GM19438 (cell line): ENCODE measurements around the gene SIL1.
A peak's percentile ranks its signal among the peaks of the same experiment; 100 is the strongest.
"Not testable (repeated sequence)": the region's sequence is repeated elsewhere in the genome, so short reads cannot be mapped to it uniquely, and the experiment has no call there.

ENCODE experiments used
- ATAC-seq: cut with Tn5 transposase; IDR thresholded peaks from one replicate; pipeline ENCODE4 v1.9.1; 2021; ENCODE audit warnings: low read depth; ENCODE audit not compliant: unreplicated experiment

SIL1 gene

DNA sequence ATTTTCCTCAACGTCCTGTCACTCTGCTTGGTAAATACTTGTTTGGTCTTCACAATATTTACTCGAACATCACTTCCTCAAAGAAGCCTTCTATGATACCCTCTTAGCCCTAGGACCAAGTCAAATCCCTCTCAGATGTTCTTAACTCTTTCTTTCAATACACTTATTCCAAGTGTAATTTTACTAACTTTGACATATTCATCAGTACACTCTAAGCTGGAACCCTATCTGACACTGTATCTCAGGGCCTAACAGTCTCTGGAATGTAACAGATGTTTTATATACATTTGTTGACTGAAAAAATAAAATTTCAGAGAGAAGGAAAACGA lies 19.6 kb downstream of the SIL1 start:
- ATAC-seq, result no peak

GRCh38 chr5:139177809-139178588 lies 20.2 kb downstream of the SIL1 start:
- ATAC-seq, result peak; percentile 53

- not testable (repeated sequence) for ATAC-seq
Observed at GRCh38 chr5:139177281-139177680, 20.9 kb downstream of the SIL1 start.

- not testable (repeated sequence) for ATAC-seq
Observed at GRCh38 chr5:139174382-139174781, 23.8 kb downstream of the SIL1 start.

DNA sequence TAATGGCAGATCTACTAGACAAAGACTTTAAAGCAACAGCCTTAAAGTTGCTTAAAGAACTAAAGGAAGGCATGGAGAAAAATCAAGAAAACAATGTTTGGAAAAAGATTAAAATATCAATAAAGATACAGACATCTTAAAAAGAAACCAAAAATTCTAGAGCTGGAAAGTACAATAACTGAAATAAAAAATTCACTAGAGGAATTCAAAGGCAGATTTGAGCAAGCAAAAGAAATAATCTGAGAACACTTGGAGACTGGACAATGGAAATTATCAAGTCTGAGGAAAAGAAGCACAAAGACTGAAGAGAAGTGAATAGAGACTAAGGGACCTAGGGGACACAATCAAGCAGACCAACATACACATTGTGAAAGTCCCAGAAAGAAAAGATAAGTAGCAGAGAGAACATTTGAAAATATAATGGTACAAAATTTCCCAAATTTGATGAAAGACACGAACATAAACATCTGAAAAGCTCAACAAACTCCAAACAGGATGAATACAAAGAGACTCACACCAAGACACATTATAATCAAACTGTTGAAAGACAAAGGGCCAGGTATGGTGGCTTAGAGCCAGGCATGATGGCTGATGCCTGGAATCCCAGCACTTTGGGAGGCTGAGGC lies 26.3 kb downstream of the SIL1 start:
- no peak for ATAC-seq

- no peak for ATAC-seq
Observed at GRCh38 chr5:139167952-139168720, 30.0 kb downstream of the SIL1 start.

DNA sequence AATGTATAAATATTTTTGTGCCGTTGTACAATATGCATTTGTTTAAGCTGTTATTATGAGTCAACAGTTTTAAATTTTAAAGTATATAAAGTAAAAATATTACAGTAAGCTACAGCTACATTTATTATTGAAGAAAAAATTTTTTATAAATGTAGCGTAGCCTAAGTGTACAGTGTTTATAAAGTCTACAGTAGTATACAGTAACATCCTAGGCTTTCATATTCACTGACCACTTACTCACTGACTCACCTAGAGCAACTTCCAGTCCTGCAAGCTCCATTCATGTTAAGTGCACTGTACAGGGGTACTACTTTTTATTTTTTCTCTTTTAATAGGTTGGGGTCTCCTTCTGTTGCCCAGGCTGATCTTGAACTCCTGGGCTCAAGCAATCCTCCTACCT lies 30.6 kb downstream of the SIL1 start:
- ATAC-seq, result no peak

GRCh38 chr5:139167063-139167462 lies 31.1 kb downstream of the SIL1 start:
- no peak for ATAC-seq

GRCh38 chr5:139164897-139165296 lies 33.3 kb downstream of the SIL1 start:
- ATAC-seq, result not testable (repeated sequence)

DNA sequence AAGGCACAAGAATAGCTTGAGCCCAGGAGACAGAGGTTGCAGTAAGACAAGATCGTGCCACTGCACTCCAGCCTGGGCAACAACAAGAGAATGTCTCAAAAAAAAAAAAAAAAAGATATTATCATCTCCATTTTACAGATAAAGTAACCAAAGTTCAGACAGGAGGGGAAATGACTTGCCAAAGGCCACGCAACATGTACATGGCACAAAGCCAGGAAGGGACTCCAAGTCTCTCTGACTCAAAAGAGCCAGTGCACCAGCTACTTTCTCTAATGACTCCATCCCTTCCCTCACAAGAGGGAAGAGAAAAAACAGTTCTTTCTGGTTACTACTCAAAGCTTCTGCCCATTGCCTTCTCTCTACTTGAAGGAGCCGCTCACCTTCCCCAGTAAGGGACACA lies 34.1 kb downstream of the SIL1 start:
- ATAC-seq, result no peak

DNA sequence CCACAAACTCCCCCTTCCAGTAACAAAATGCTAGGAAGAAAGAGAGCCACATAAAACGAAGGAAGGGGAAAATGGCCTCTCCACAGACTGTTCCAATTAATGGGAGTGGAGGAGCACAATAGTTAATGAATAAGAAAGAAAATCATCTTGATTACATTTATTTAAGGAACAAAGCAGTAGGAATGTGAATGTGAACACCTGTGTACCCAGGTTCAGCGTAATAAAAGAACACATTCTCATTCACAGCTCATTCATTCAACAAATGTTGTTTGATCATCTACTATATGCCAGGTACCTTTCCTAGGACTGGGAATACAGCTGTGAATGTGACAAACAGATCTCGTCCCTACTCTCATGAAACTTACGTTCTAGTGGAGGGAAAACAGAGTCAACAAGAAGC lies 35.7 kb downstream of the SIL1 start:
- ATAC-seq, result no peak

- ATAC-seq, result no peak
Observed at GRCh38 chr5:139158791-139159190, 39.4 kb downstream of the SIL1 start.

GRCh38 chr5:139157556-139157955 lies 40.6 kb downstream of the SIL1 start:
- ATAC-seq, result no peak

- ATAC-seq, result no peak
Observed at GRCh38 chr5:139156814-139157213, 41.4 kb downstream of the SIL1 start.

- ATAC-seq, result no peak
Observed at GRCh38 chr5:139155333-139155732, 42.8 kb downstream of the SIL1 start.

- ATAC-seq, result no peak
Observed at GRCh38 chr5:139151902-139152301, 46.3 kb downstream of the SIL1 start.

DNA sequence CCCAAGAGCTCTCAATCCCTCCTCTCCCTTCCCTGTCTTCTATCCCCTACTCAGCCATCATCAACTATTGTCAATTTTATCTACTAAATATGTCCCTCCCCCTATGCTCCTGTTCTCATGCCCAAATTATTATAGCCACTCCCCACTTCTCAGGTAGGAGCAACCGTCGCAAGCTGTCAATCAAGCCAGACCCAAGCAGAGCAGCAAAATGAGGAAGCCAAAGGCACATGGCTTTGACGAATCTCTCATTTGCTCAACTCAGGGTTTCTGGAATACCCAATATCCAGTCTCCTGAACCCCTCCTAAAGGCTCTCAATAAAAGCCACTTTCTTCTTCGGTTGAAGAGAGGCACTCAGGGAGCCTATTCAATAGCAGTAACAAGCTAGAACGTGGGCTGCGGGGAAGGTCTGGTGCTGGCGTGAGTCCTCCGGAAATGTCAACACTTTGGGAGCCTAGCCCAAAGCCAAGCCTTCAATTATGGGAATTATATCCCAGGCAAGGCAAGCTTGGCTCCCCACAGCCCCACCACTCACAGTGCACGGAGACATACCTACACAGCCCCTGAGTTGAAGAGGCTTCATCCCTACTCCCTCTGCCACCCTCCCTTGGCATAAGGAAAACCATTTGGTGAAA lies 47.7 kb downstream of the SIL1 start:
- no peak for ATAC-seq

GRCh38 chr5:139149477-139150199 lies 48.5 kb downstream of the SIL1 start:
- no peak for ATAC-seq

DNA sequence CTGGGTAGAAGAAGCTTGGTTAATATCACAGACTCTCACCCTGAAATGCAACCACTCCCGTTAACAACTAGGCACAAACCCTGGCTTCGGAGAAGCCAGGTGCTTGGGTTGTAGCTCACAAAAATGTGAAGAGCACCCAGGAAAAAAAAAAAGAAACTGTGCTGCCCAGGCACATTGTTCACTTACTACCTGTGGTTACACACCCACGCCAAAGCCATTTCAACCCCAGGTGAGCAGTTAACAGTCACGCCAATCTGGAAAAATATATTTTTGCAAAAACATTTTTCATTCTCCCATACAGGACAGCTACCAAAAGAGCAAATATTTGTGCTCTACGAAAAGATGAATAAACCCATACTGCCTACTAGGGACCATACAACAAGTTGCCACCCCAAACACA lies 49.2 kb downstream of the SIL1 start:
- ATAC-seq, result no peak

DNA sequence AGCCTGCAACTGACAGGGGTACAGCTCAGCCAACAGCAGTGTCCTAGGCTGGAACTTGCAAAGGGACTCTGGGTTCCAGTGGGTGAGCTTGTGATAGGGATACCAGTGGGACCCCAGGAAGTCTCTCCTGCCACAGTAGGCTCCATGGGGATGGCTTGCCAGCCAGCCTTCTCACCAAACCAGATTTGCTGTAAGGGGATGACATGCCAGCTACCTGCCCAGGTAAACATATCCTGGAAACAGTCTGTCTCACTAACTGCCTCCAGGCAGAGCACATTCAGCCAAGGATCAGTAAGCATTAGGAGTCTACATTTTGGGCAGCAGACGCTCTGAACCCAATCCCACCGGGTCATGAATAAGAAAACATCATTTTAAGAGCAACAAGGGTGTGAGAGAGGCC lies 49.9 kb downstream of the SIL1 start:
- no peak for ATAC-seq
